Lung (tissue), 12 donors: Measurements from ENCODE around the gene SERP2. TPM values are rescaled to one million over a fixed set of nuclear protein-coding genes. Genes with fewer than 3 reads are reported as not detected.

Experiments
- ATAC-seq: fragments of 200-7000 bp; cut with Tn5 transposase; one replicate; pipeline ENCODE4 v1.9.1; 2020; ENCODE audit warnings: moderate number of reproducible peaks; ENCODE audit not compliant: insufficient read depth, low FRiP score
- DNase-seq, 3 donors: peaks; one replicate each; pipeline ENCODE4 v3.0.0-alpha.2; 2013 to 2017
- H3K27ac ChIP-seq, 2 donors: one replicate each; pipeline ENCODE4 v1.5.1; 2013; ENCODE audit warnings: mild to moderate bottlenecking in 2 of 2, moderate library complexity in 2 of 2, control low read depth in 1 of 2, inconsistent platforms in 1 of 2, low read depth in 1 of 2, low read length in 1 of 2
- H3K27me3 ChIP-seq, 3 donors: one replicate each; pipeline ENCODE4 v1.5.1; 2013; ENCODE audit warnings: low read length in 2 of 3; ENCODE audit not compliant: control insufficient read depth in 3 of 3, insufficient read depth in 3 of 3
- H3K36me3 ChIP-seq, 4 donors: one replicate each; pipeline ENCODE4 v1.5.1; 2013; ENCODE audit warnings: low read length in 4 of 4, mild to moderate bottlenecking in 1 of 4, moderate library complexity in 1 of 4; ENCODE audit not compliant: control insufficient read depth in 4 of 4, insufficient read depth in 4 of 4
- H3K4me1 ChIP-seq, 5 donors: one replicate each; pipeline ENCODE4 v1.5.1; 2013; ENCODE audit warnings: low read length in 5 of 5, mild to moderate bottlenecking in 2 of 5, moderate library complexity in 1 of 5; ENCODE audit not compliant: control insufficient read depth in 5 of 5, insufficient read depth in 5 of 5
- H3K4me3 ChIP-seq: one replicate; pipeline ENCODE4 v1.5.1; 2013; ENCODE audit warnings: mild to moderate bottlenecking, control low read depth, moderate library complexity
- H3K9ac ChIP-seq, 2 donors: one replicate each; pipeline ENCODE4 v1.5.1; 2013; ENCODE audit warnings: low read length in 2 of 2, control low read depth in 1 of 2; ENCODE audit not compliant: insufficient read depth in 1 of 2
- H3K9me3 ChIP-seq, 4 donors: one replicate each; pipeline ENCODE4 v1.5.1; 2013; ENCODE audit warnings: low read length in 3 of 4, mild to moderate bottlenecking in 1 of 4, moderate library complexity in 1 of 4; ENCODE audit not compliant: control insufficient read depth in 4 of 4, insufficient read depth in 3 of 4
- WGBS, 2 donors: extraction: QIAGEN DNeasy Blood & Tissue Kit; methylation state at CpG; one replicate each; pipeline ENCODE4 v1.1.7; 2013; 5-methylcytosine and 5-hydroxymethylcytosine counted together
- polyA plus RNA-seq, 2 donors: library from polyadenylated mRNA; stranded (reverse); fragments of 200-250 nt; gene quantifications; one replicate each; pipeline ENCODE4 v1.2.1, GENCODE V29; 2013
- total RNA-seq, 2 donors: library from RNA; depleted of rRNA in 1 of 2; stranded (reverse); fragments of >200 nt in 1 of 2; gene quantifications; one replicate each; pipeline ENCODE4 v1.2.1, GENCODE V29; 2014 to 2021
- TF ChIP-seq, protein P1 (sequence below): IDR thresholded peaks from 2 replicates; pipeline ENCODE4 v1.5.1; 2012; ENCODE audit warnings: mild to moderate bottlenecking; ENCODE audit errors: control extremely low read depth, extremely low read depth
- donor health status: control.
- donor health status: control.
- donor health status: Bipolar disorder and iron deficiency.
- donor health status: healthy.
- donor health status: DM: yes; HTN: yes; CAD: no.

Gene SERP2
- total and polyA plus RNA-seq, 4 donors, result 4.2 to 6.9 (median 5.9) TPM

DNA sequence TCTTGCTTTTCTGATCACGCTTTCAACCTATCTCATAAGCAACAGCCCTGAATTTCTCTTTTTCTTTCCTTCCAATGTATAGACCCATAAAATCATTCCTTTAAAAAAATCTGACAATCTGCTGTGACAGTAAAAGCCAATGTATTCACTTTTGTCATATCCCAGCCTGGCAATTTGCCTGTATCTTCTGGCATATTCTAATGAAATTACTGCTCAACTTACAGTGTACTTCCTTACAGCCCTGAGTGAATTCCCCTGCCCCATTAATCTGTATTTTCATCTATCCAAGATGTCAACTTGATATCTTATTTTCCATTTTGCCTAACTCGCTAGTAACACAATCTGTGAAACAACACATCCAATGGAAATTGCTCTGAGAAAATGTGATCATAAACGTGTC is 18.0 kb upstream of the SERP2 start:
- WGBS, 2 donors, result 76 to 83% methylated on average over 3 of the region's 3 CpGs
- Histone ChIP-seq H3K9me3 (no peaks in the 10 kb centered on the region), H3K27me3 (no peaks in the 10 kb centered on the region), H3K36me3 (no peaks in the 10 kb centered on the region), H3K4me1 (peaks cover 0 to 8% (median 0%) of the 10 kb centered on the region in 5 donors), H3K27ac (no peak overlapping the region), H3K4me3 (no peak overlapping the region), H3K9ac (no peak overlapping the region)
- TF ChIP-seq, protein P1, sequence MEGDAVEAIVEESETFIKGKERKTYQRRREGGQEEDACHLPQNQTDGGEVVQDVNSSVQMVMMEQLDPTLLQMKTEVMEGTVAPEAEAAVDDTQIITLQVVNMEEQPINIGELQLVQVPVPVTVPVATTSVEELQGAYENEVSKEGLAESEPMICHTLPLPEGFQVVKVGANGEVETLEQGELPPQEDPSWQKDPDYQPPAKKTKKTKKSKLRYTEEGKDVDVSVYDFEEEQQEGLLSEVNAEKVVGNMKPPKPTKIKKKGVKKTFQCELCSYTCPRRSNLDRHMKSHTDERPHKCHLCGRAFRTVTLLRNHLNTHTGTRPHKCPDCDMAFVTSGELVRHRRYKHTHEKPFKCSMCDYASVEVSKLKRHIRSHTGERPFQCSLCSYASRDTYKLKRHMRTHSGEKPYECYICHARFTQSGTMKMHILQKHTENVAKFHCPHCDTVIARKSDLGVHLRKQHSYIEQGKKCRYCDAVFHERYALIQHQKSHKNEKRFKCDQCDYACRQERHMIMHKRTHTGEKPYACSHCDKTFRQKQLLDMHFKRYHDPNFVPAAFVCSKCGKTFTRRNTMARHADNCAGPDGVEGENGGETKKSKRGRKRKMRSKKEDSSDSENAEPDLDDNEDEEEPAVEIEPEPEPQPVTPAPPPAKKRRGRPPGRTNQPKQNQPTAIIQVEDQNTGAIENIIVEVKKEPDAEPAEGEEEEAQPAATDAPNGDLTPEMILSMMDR, result no peak
- DNase-seq, result peak in 2 of 3 donors; percentile 42 to 49
- no peak for ATAC-seq

GRCh38 chr13:44359983-44360375 is 13.6 kb upstream of the SERP2 start:
- H3K9me3 ChIP-seq, result no peaks in the 10 kb centered on the region
- H3K27me3 ChIP-seq, result no peaks in the 10 kb centered on the region
- H3K36me3 ChIP-seq, result no peaks in the 10 kb centered on the region
- no peak overlapping the region for H3K27ac ChIP-seq
- WGBS, 2 donors, result 83 to 100% methylated on average over 1 of the region's 1 CpG
- peaks cover 0 to 13% (median 3%) of the 10 kb centered on the region in 5 donors for H3K4me1 ChIP-seq
- TF ChIP-seq, protein P1, result no peak
- H3K4me3 ChIP-seq, result no peak overlapping the region
- ATAC-seq (no peak), DNase-seq (no peak)
- H3K9ac ChIP-seq, result no peak overlapping the region

- Histone ChIP-seq H3K9ac (no peak overlapping the region), H3K4me1 (peaks cover 0 to 7% (median 3%) of the 10 kb centered on the region in 5 donors), H3K36me3 (no peaks in the 10 kb centered on the region), H3K27me3 (no peaks in the 10 kb centered on the region), H3K27ac (no peak overlapping the region), H3K9me3 (no peaks in the 10 kb centered on the region), H3K4me3 (no peak overlapping the region)
- TF ChIP-seq, protein P1, result no peak
- 44 to 61% methylated on average over 11 of the region's 11 CpGs for WGBS, 2 donors
- DNase-seq (peak in 2 of 3 donors; percentile 25 to 41), ATAC-seq (no peak)
Observed at GRCh38 chr13:44362394-44363040, 11.1 kb upstream of the SERP2 start.
